Activated CD8-positive, alpha-beta T cell treated with anti-CD3 and anti-CD28 coated beads for 36 hours (primary cell): ENCODE measurements around the gene CLSTN2. TPM values are rescaled to one million over a fixed set of nuclear protein-coding genes. Genes with fewer than 3 reads are reported as not detected.

Source experiments
- ATAC-seq: fragments of 200-7000 bp; cut with Tn5 transposase; one replicate; pipeline ENCODE4 v1.10.0; 2021; ENCODE audit warnings: mild to moderate bottlenecking, moderate library complexity
- CTCF ChIA-PET: fragments of 350-600 bp; sonication (Branson Sonifier 250); formaldehyde crosslinking; loops from one replicate; lab custom pipeline; 2021; ENCODE audit warnings: antibody characterized with exemption; lab: Charles Lee
- POLR2A ChIA-PET: fragments of 350-600 bp; sonication (Branson Sonifier 250); formaldehyde crosslinking; loops from one replicate; lab custom pipeline; 2021; ENCODE audit warnings: antibody characterized with exemption; lab: Charles Lee
- DNase-seq: peaks from one replicate; pipeline ENCODE4 v3.0.0-alpha.2; 2020
- H3K27ac Mint-ChIP-seq: one replicate; pipeline ENCODE4 v1.8.0; 2021; ENCODE audit warnings: mild to moderate bottlenecking, mixed read lengths
- H3K27me3 Mint-ChIP-seq: one replicate; pipeline ENCODE4 v1.8.0; 2021; ENCODE audit warnings: mixed read lengths
- H3K36me3 Mint-ChIP-seq: one replicate; pipeline ENCODE4 v1.8.0; 2021; ENCODE audit warnings: low read depth, mixed read lengths
- H3K4me1 Mint-ChIP-seq: one replicate; pipeline ENCODE4 v1.8.0; 2021; ENCODE audit warnings: low read depth, mixed read lengths
- H3K4me3 Mint-ChIP-seq: one replicate; pipeline ENCODE4 v1.8.0; 2021; ENCODE audit warnings: mild to moderate bottlenecking, moderate library complexity, mixed read lengths
- H3K9me3 Mint-ChIP-seq: one replicate; pipeline ENCODE4 v1.8.0; 2021; ENCODE audit warnings: mixed read lengths
- CTCF ChIP-seq: fragments of 200-600 bp; IDR thresholded peaks from one replicate; pipeline ENCODE4 v1.8.0; 2022; ENCODE audit warnings: antibody characterized with exemption, mild to moderate bottlenecking
- intact Hi-C: fragments of 100-400 bp; cut with micrococcal nuclease; formaldehyde crosslinking; loops from one replicate; pipeline ENCODE4 v1.10.0; 2022
- total RNA-seq, 2 experiments: library from RNA; stranded (reverse); gene quantifications; one replicate each; pipeline ENCODE4 v1.2.3, GENCODE V29; 2021

The CLSTN2 gene
- total RNA-seq, 2 experiments from 2014 or later: not detected

GRCh38 chr3:140438736-140439470 is 503.9 kb downstream of the CLSTN2 start:
- intact Hi-C loops: no loop called here
- CTCF ChIA-PET: no interaction called here
- H3K27me3 Mint-ChIP-seq: peaks cover 5% of the 10 kb centered on the region
- TF ChIP-seq CTCF: no peak
- ATAC-seq: no peak
- no peak for DNase-seq
- H3K4me3 Mint-ChIP-seq: no peak overlapping the region
- POLR2A ChIA-PET: no interaction called here
- no peaks in the 10 kb centered on the region for H3K9me3 Mint-ChIP-seq
- no peaks in the 10 kb centered on the region for H3K4me1 Mint-ChIP-seq
- no peaks in the 10 kb centered on the region for H3K36me3 Mint-ChIP-seq
- no peak overlapping the region for H3K27ac Mint-ChIP-seq

GRCh38 chr3:140439527-140439926 is 504.5 kb downstream of the CLSTN2 start:
- CTCF ChIA-PET: no interaction called here
- no peaks in the 10 kb centered on the region for H3K36me3 Mint-ChIP-seq
- POLR2A ChIA-PET: no interaction called here
- no peak overlapping the region for H3K27ac Mint-ChIP-seq
- DNase-seq (no peak), ATAC-seq (no peak)
- intact Hi-C loops: no loop called here
- no peak overlapping the region for H3K4me3 Mint-ChIP-seq
- H3K4me1 Mint-ChIP-seq: no peaks in the 10 kb centered on the region
- H3K9me3 Mint-ChIP-seq: no peaks in the 10 kb centered on the region
- peaks cover 5% of the 10 kb centered on the region for H3K27me3 Mint-ChIP-seq
- no peak for TF ChIP-seq CTCF

- Mint-ChIP-seq H3K27ac (no peak overlapping the region), H3K27me3 (peaks cover 5% of the 10 kb centered on the region), H3K4me1 (no peaks in the 10 kb centered on the region), H3K36me3 (no peaks in the 10 kb centered on the region), H3K9me3 (no peaks in the 10 kb centered on the region), H3K4me3 (no peak overlapping the region)
- TF ChIP-seq CTCF: no peak
- intact Hi-C loops: no loop called here
- ATAC-seq: no peak
- ChIA-PET POLR2A (no interaction called here), CTCF (no interaction called here)
- DNase-seq: no peak
Observed at GRCh38 chr3:140440446-140440845, 505.5 kb downstream of the CLSTN2 start.

- ChIA-PET CTCF (no interaction called here), POLR2A (no interaction called here)
- no peaks in the 10 kb centered on the region for H3K36me3 Mint-ChIP-seq
- no peaks in the 10 kb centered on the region for H3K9me3 Mint-ChIP-seq
- no peak overlapping the region for H3K27ac Mint-ChIP-seq
- no peak overlapping the region for H3K4me3 Mint-ChIP-seq
- no peak for DNase-seq
- H3K27me3 Mint-ChIP-seq: peaks cover 5% of the 10 kb centered on the region
- H3K4me1 Mint-ChIP-seq: no peaks in the 10 kb centered on the region
- intact Hi-C loops: no loop called here
- no peak for ATAC-seq
- TF ChIP-seq CTCF: no peak
Observed at GRCh38 chr3:140441006-140441405, 506.0 kb downstream of the CLSTN2 start.

- ChIA-PET CTCF (no interaction called here), POLR2A (no interaction called here)
- no peaks in the 10 kb centered on the region for H3K9me3 Mint-ChIP-seq
- intact Hi-C loops: no loop called here
- no peak overlapping the region for H3K27ac Mint-ChIP-seq
- ATAC-seq (no peak), DNase-seq (no peak)
- no peak for TF ChIP-seq CTCF
- no peak overlapping the region for H3K4me3 Mint-ChIP-seq
- H3K36me3 Mint-ChIP-seq: no peaks in the 10 kb centered on the region
- H3K27me3 Mint-ChIP-seq: peaks cover 3% of the 10 kb centered on the region
- H3K4me1 Mint-ChIP-seq: no peaks in the 10 kb centered on the region
Observed at GRCh38 chr3:140442621-140443020, 507.6 kb downstream of the CLSTN2 start.
